ENCODE results near the gene TXNDC11. TPM values are rescaled to one million over a fixed set of nuclear protein-coding genes. Genes with fewer than 3 reads are reported as not detected.

The TXNDC11 gene
- total RNA-seq, 1 experiment from 2014 or later, result 51.3 TPM

GRCh38 chr16:11668623-11669379, 73.9 kb downstream of the TXNDC11 start:
- no peaks in the 10 kb centered on the region for H3K9me3 Mint-ChIP-seq (ENCODE audit: low read depth, unreplicated experiment)
- peak overlapping the region; percentile 61 for H3K4me3 Mint-ChIP-seq (ENCODE audit: low read depth, unreplicated experiment)
- CTCF ChIA-PET, result interaction anchor here (1.0 kb wide), 1 partner anchor 12 kb away, joined by 3 read pairs; no protein-coding TSS in a partner anchor
- intact Hi-C loops (cut with micrococcal nuclease; ENCODE audit: unreplicated experiment), result no loop called here
- DNase-seq, result no peak
- H3K27me3 Mint-ChIP-seq (ENCODE audit: unreplicated experiment), result no peaks in the 10 kb centered on the region
- peaks cover 32% of the 10 kb centered on the region for H3K4me1 Mint-ChIP-seq (ENCODE audit: low read depth, unreplicated experiment)
- no peak for TF ChIP-seq CTCF (IDR thresholded peaks at IDR 0.05; ENCODE audit: unreplicated experiment)
- H3K36me3 Mint-ChIP-seq (ENCODE audit: insufficient read depth, unreplicated experiment), result peaks cover 46% of the 10 kb centered on the region
- BruUV-seq (replicated peaks), result no TSS peak
- no peak overlapping the region for H3K27ac Mint-ChIP-seq (ENCODE audit: unreplicated experiment)

- Mint-ChIP-seq H3K27ac (ENCODE audit: unreplicated experiment) (no peak within 1 kb of the TSS), H3K27me3 (ENCODE audit: unreplicated experiment) (no peaks in the 10 kb centered on the region), H3K36me3 (ENCODE audit: insufficient read depth, unreplicated experiment) (peaks cover 46% of the 10 kb centered on the region), H3K4me1 (ENCODE audit: low read depth, unreplicated experiment) (peaks cover 24% of the 10 kb centered on the region), H3K9me3 (ENCODE audit: low read depth, unreplicated experiment) (no peaks in the 10 kb centered on the region), H3K4me3 (ENCODE audit: low read depth, unreplicated experiment) (peak within 1 kb of the TSS; percentile 61)
- DNase-seq, result peak; percentile 94
- intact Hi-C loops (cut with micrococcal nuclease; ENCODE audit: unreplicated experiment), result no loop called here
- no TSS peak for BruUV-seq (replicated peaks)
- no peak for TF ChIP-seq CTCF (IDR thresholded peaks at IDR 0.05; ENCODE audit: unreplicated experiment)
- CTCF ChIA-PET, result no interaction called here
Measured at GRCh38 chr16:11667824-11668622, 74.6 kb downstream of the TXNDC11 start, which contains the start of gene SNN. Gene SNN (plus strand): TSS chr16:11668455. CDS start chr16:11676060, 7,605 bp downstream.

GRCh38 chr16:11667221-11667823, 75.3 kb downstream of the TXNDC11 start:
- no TSS peak for BruUV-seq (replicated peaks)
- H3K27ac Mint-ChIP-seq (ENCODE audit: unreplicated experiment), result peak overlapping the region; percentile 15
- CTCF ChIA-PET, result no interaction called here
- no peaks in the 10 kb centered on the region for H3K9me3 Mint-ChIP-seq (ENCODE audit: low read depth, unreplicated experiment)
- DNase-seq, result no peak
- no peak for TF ChIP-seq CTCF (IDR thresholded peaks at IDR 0.05; ENCODE audit: unreplicated experiment)
- peaks cover 46% of the 10 kb centered on the region for H3K36me3 Mint-ChIP-seq (ENCODE audit: insufficient read depth, unreplicated experiment)
- H3K27me3 Mint-ChIP-seq (ENCODE audit: unreplicated experiment), result no peaks in the 10 kb centered on the region
- intact Hi-C loops (cut with micrococcal nuclease; ENCODE audit: unreplicated experiment), result no loop called here
- H3K4me3 Mint-ChIP-seq (ENCODE audit: low read depth, unreplicated experiment), result peak overlapping the region; percentile 30
- peaks cover 17% of the 10 kb centered on the region for H3K4me1 Mint-ChIP-seq (ENCODE audit: low read depth, unreplicated experiment)

- Mint-ChIP-seq H3K36me3 (ENCODE audit: insufficient read depth, unreplicated experiment) (peaks cover 39% of the 10 kb centered on the region), H3K4me1 (ENCODE audit: low read depth, unreplicated experiment) (peaks cover 10% of the 10 kb centered on the region), H3K27ac (ENCODE audit: unreplicated experiment) (peak overlapping the region; percentile 15), H3K9me3 (ENCODE audit: low read depth, unreplicated experiment) (no peaks in the 10 kb centered on the region), H3K27me3 (ENCODE audit: unreplicated experiment) (no peaks in the 10 kb centered on the region), H3K4me3 (ENCODE audit: low read depth, unreplicated experiment) (peak overlapping the region; percentile 22)
- DNase-seq, result no peak
- TF ChIP-seq CTCF (IDR thresholded peaks at IDR 0.05; ENCODE audit: unreplicated experiment), result no peak
- no TSS peak for BruUV-seq (replicated peaks)
- CTCF ChIA-PET, result no interaction called here
- intact Hi-C loops (cut with micrococcal nuclease; ENCODE audit: unreplicated experiment), result no loop called here
Measured at GRCh38 chr16:11666103-11667055, 76.3 kb downstream of the TXNDC11 start.
